GM12872 (cell line): ENCODE results near the gene TGIF1.

ENCODE experiments used
- TF ChIP-seq, protein P1 (sequence below): IDR thresholded peaks from 3 replicates; pipeline ENCODE4 v1.5.1; 2011; ENCODE audit warnings: low read depth, mild to moderate bottlenecking, low read length, moderate library complexity; ENCODE audit not compliant: insufficient read depth

TGIF1 gene

GRCh38 chr18:3502650-3503049 is 52.7 kb downstream of the TGIF1 start:
- TF ChIP-seq, protein P1, sequence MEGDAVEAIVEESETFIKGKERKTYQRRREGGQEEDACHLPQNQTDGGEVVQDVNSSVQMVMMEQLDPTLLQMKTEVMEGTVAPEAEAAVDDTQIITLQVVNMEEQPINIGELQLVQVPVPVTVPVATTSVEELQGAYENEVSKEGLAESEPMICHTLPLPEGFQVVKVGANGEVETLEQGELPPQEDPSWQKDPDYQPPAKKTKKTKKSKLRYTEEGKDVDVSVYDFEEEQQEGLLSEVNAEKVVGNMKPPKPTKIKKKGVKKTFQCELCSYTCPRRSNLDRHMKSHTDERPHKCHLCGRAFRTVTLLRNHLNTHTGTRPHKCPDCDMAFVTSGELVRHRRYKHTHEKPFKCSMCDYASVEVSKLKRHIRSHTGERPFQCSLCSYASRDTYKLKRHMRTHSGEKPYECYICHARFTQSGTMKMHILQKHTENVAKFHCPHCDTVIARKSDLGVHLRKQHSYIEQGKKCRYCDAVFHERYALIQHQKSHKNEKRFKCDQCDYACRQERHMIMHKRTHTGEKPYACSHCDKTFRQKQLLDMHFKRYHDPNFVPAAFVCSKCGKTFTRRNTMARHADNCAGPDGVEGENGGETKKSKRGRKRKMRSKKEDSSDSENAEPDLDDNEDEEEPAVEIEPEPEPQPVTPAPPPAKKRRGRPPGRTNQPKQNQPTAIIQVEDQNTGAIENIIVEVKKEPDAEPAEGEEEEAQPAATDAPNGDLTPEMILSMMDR = no peak

DNA sequence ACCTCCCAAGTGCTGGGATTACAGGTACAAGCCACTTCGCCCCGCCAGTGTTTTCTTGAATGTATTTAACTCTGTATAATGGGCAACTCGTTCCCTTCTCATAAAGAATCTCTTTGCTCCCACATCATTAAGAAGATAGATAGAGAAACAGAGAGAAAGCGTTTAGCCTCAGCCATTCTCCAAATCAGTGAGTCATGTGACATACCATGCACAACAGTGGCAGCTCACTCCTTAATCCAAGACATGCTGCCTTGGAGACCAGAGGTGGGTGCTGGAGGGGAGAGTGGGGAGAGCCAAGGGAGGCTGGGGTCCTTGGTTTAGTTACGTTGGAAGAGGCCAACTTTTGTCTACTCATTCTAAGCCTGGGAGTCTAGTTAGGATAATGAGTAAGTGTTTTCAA is 54.7 kb downstream of the TGIF1 start:
- TF ChIP-seq, protein P1 = no peak

DNA sequence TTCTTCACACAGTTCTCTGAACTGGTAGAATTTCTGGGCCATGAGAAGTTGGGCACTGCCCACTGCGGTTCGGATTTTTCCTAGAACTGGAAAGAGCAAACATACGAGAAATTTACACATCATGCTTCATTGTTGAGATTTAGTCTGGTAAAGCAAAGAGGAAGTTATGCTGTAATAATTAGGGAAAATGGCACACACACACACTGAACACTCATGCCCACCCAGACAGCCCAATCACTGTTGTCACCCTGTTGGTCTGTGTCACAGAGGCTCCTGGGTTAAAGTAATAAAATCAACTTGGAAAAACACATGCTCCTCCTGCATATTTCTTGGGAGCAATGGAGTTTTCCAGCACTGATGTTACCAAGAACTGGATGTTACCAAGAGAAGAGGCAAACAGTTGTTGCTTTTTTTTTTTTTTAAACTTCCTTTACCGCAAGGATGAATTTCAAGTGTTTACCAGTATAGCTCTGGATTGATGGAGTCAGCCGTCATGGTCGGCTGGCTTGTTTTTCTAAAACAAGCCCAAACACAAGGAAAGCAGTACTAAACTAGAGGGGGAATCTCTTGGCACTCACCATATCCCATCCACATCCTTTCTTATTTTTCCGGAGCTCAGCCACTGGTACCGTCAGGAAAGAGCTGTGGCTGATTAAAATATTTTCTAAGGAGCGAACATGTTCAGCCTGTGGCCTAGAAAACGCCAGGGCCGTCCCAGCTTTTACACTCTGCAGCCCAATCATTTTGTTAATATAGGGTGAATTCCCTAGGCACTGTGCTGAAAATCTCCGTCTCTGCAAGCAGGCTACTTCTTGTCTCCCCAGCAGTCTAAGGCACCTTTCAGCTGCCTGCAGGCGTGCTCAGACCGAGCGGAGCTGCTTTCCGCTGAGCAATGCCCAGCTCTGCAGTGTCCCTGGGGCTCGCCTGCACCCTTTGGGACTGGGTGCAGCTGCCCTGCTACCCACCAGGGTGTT is 58.9 kb downstream of the TGIF1 start:
- TF ChIP-seq, protein P1 = no peak
